Caki2 (cell line): ENCODE data around the gene MX2. TPM values are rescaled to one million over a fixed set of nuclear protein-coding genes. Genes with fewer than 3 reads are reported as not detected.
A peak's percentile ranks its signal among the peaks of the same experiment; 100 is the strongest.
"Not testable (repeated sequence)": the region's sequence is repeated elsewhere in the genome, so short reads cannot be mapped to it uniquely, and the experiment has no call there.

Experiments used
- DNase-seq: peaks from one replicate; pipeline ENCODE4 v3.0.0-alpha.2; 2015; ENCODE audit warnings: low read depth
- in situ Hi-C: cut with HindIII; loops from 2 replicates; pipeline ENCODE4 v1.10.0; 2016; ENCODE audit warnings: low sequenced_read_pairs, low pct_unique_long_range_greater_than_20kb, mixed read lengths
- total RNA-seq: library from RNA; depleted of rRNA; stranded (reverse); fragments of >200 nt; shearing (Covaris generic); gene quantifications from 2 replicates; pipeline ENCODE4 v1.2.3, GENCODE V29; 2014; ENCODE audit warnings: low replicate concordance

MX2 gene
- total RNA-seq, 1 experiment from 2014 or later: 4.9 TPM

DNA sequence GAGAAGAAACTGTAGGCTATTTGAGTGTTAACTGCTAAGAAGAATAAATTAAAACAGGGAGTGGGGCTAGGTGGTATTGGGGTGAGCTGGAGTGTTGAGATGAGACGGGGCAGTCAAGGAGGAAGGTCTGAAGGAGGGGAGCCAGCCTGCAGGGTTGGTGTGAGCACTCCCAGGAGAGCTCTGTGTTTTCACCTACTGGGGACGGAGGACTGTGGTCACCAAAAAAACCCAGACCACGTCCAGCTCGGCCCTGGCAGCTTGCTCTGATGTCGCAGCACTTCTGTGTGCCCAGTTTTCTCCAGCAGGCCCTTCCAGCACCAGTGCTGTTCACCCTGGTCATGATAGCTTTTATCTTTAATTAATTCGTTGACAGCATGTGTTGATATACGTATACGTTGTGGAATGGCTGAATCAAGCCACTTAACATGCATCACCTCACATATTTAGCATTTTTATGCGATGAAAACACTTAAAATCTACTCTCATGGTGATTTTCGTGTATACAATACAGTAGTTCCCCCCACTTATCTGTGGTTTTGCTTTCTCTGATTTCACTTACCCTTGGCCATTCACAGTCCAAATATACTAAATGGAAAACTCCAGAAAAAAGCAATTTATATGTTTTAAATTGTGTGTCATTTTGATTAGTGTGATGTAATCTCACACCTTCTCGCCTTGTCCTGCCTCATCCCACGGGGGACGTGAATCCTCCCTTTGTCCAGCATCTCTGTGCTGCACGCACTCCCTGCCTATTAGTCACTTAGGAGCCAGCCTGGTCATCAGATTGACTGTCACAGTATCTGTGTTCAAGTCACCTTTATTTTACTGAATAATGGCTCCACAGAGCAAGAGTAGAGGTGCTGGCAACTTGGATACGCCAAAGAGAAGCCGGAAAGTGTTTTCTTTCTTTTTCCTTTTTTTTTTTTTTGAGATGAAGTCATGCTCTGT is 32.9 kb upstream of the MX2 start:
- DNase-seq: peak; percentile 4
- in situ Hi-C loops: no loop called here

DNA sequence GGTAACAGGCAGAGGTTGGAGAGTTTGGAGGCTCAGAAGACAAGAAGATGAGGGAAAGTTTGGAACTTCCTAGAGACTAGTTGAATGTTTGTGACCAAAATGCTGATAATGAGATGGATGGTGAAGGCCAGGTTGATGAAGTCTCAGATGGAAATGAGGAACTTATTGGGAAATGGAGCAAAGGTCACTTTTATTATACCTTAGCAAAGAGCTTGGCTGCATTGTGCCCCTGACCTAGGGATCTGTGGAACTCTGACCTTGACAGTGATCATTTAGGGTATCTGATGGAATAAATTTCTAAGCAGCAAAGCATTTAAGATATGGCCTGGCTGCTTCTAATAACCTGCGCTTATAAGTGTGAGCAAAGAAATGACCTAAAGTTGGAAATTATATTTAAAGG is 28.1 kb upstream of the MX2 start:
- no peak for DNase-seq
- in situ Hi-C loops: no loop called here

DNA sequence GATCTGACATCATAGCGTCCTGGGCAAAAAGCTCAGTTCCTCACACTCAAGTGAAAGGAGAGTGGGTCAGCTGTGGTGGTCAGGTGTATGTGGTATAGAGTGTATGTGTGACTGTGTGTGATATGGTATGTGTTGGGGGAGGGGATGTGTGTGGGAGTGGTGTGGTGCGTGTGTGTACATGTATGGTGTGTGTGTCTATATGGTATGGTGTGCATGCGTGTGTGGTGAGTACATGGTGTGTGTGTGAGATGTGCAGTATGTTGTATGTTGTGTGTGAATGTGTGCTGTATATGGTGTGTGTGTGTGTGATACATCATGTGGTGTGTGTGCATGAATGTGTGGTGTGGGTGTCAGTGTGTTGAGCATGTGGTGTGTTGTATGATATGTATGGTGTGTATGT is 24.3 kb upstream of the MX2 start:
- in situ Hi-C loops: no loop called here
- DNase-seq: no peak

DNA sequence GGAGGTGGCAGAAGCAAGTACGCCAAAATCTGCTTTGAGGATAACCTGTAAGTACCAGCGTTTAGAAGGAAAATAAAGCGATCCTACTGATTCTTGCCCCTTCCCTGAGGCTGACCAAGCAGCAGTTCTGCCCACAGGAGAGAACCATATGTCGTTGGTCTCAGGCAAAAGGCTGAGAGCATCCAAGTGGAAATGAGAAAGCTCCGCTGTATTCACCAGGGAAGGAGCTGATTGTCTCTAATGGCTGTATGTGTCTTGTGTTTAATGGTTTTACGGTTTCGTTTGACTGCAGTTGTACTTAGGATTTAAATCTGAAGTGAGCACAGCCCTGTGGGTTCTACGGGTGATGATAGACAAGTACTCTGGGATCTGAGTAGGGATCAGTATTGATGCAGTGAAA is 23.4 kb upstream of the MX2 start:
- no peak for DNase-seq
- in situ Hi-C loops: no loop called here

DNA sequence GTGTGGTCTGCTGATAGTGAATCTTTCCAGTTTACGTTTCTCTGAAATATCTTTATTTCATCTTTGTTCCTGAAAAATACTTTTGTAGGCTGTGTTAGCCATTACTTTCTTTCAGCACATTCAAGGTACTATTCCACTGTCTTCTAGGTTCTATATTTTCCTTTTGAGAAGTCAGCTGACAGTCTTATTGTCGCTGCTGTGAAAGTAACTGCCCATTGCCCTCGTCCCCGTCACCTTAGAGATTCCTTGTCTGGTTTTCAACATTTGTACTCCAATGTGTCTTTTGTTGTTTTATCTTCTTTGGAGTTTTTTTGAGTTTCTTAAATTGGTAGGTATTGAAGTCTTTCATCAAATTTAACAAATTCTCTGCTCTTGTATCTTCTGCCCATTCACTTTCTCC is 19.8 kb upstream of the MX2 start:
- no peak for DNase-seq
- in situ Hi-C loops: no loop called here

DNA sequence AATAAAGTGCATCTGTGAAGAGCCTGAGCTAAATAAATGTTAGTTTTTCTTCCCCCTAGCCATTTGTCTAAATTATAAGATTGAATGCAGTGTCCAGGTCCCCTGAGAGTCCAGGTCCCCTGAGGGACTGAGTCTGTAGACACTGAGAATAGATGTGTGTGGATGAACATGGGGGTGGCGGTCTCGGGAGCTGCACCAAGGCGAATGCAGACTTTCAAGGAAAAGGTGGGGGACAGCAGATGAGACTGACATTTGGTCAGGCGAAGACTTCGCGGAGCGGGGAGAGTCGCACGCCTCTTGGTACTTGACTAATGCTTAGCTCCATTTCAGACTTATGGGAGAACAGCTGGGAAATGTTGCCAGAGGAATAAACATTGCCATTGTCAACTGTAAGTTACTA is 17.7 kb upstream of the MX2 start:
- no peak for DNase-seq
- in situ Hi-C loops: no loop called here

DNA sequence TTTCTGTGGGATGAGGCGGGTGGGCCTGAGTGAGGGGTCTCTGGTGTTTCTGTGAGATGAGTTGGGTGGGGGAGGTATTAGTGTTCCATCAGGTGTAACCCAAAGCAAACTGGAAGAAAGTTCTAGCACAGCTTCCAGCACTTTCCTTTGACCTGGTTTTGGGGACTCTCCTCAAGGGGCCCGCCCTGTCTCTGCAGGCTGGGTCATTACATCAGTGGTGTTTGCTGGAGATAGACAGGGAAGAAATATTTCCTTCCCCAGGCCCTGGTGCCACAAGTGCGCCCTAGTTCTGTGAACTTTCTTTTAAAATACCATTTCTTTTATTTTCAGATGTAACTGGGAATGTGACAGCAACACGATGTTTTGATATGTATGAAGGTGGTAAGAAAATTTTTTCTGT is 16.5 kb upstream of the MX2 start:
- in situ Hi-C loops: no loop called here
- no peak for DNase-seq

DNA sequence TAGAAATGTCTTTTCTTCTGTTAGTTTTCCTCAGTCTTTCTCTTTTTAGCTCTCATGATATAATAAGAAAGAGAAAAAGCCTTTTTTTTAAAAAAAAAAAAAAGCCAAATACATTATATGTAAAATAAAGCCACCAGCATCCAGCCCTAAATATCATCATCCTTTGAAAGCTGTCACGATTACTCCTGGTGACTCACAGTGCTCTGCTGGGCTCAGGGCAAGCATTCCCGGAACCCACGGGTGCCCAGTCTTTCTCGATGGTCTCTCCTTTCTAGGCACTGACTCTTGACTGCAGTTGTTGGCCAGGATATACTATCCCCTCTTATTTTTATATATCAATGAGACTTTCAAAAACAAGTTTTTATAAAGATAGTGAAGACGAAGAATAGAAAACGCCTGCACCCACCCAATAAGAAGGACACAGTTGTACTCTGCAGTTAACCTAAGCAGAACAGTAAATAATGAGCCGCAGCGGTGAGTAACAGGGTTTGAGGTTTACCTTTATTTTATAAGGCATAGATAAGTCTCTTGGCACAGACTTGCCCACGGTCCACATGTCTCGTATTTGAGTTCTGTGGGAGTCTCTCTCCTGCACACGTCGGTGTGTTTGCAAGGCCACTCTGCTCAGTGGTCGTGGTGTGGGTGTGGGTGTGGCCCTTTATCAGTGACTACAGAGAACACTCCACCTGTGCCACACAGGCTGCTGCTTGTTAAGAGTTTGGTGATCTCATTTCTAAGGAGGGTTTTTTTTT is 15.7 kb upstream of the MX2 start:
- DNase-seq: no peak

DNA sequence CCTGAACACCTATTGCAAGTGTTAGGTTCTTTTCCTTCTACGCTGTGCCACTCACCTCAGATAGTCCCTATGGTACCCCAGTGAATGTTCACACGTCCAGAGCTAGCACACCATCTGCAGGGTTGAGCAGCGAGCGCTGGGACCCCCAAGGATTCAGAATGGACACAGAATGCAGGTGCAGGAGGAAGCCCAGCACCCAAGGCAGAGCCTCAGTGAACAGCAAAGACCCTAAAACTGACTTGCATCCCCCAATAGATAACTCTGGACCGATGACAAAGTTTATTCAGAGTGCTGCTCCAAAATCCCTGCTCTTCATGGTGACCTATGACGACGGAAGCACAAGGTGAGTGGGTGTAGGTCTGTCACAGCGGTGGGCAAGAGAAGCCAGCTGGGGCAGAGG is 15.1 kb upstream of the MX2 start:
- in situ Hi-C loops: no loop called here
- no peak for DNase-seq

More for the DNA sequence above, 15.7 kb upstream of the MX2 start:
- in situ Hi-C loops: no loop called here

DNA sequence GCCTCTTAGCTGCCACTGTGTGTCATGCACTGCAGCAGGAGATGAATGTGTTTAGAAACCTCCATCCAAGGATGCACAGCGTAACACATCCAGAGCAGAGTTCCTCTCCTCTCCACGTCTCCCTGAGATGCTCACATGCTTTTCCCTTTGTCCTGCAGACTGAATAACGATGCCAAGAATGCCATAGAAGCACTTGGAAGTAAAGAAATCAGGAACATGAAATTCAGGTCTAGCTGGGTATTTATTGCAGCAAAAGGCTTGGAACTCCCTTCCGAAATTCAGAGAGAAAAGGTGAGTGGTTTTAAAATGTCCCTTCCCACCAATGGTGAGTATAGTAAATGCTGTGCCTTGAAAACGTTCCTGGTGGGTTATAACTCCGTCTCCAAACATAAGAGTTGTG is 13.4 kb upstream of the MX2 start:
- in situ Hi-C loops: no loop called here

DNA sequence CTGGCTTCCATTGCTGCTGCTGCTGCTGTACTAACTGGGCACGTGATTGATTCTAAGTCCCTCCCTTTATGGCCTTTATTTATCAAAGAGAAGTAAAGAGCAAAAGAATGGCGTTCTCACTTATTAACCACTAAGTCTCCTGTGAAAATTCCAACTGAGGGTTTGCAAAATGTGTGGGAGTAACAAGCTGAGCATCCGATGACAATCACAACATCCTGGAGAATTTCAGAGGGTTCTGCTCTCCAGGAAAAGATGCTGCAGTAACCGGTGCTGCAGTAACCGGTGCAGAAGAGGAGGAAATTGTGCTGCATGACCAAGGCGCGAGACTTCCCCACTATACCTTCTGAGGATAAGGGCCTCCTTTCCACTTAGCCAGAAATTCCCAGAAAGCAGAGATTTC is 12.7 kb upstream of the MX2 start:
- in situ Hi-C loops: no loop called here
- DNase-seq: no peak

More for the DNA sequence above, 13.4 kb upstream of the MX2 start:
- DNase-seq: no peak

DNA sequence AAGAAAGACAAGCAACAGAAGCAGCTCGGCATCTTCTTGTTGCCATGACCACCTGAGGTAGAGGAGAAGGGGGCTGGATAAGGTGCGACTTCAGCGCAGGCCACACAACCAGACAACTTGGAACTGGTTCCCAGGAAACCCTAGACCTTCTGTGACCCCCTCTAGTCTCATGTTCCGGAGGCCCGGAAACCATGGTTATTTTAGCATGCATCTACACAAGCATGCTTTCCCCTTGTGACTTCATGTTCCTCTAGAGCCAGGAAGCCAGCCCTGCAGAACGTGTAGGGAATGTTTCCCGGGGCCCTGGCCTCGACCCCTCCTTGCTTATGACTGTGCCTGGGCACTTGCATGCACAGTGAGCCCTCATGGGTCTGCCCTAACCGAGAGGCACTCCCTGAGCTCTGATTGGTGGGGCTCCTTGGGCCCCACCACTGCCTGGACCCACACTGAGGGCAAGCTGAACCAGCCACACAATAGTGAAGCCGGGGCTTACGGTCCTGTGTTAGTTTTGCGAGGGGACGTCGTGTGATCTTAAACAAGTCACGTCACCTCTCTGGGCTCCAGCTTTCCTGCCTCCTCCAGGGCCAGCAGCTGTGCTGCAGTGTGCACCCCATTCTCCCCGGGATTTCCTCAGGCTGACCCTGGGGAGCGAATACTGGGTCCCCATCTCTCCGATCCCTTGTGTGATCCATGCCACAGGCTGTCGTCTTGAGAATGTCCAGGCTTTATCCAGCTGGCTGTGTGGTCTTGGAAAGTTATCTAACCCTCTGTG is 12.0 kb upstream of the MX2 start:
- DNase-seq: no peak
- in situ Hi-C loops: no loop called here

DNA sequence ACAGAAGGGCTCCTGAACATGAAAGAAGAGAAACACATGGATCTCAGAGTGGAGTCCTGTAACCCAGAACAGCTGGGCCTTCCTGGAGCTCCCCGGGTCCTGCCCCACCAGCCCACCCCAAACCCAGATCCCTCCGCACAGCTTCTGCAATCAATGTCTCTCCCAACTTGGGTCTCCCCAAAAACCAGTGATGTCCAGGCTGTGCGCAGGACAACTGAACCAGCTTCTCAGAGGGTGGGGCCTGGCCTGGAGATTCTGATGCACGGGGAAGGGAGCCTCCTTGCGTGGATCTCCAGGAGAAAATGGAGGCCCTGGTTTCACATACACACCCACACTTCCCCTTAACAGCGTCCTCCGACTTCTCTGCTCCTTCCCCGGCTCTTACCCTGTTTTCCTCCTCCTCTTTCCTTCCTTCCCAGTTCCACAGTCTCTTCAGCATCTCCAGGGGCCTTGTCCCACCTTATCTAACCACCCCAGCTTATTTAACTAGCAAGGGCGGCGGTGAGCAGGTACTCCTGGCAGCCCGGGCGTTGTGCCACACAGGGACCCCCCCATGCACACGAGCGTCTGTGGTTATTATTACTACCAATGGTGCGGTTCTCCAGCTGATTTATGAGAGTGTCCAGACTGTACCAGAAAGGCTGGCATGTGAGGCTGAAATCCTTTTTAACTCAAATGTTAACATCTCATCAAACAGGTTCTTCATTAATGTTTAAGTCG is 11.2 kb upstream of the MX2 start:
- no peak for DNase-seq
- in situ Hi-C loops: no loop called here

DNA sequence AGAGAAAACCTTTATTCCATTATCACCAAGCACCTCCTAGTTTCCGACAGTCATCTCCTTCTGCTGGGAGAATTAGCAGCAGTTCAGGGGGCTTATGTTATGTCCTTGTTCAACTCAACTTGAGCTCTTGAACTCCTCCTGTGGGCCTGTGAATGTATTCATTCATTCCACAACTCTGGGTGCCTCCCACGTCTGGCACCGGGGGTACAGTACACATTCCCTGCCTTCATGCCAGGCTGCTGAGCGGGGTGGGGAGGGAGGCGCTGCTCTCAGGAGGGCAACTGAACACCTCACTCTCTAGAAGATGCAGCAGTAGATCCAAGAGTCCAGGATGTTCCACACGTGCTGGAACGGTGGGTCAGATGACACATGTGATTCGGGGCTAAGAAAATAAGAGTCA is 4.3 kb upstream of the MX2 start:
- DNase-seq: no peak
- in situ Hi-C loops: no loop called here

DNA sequence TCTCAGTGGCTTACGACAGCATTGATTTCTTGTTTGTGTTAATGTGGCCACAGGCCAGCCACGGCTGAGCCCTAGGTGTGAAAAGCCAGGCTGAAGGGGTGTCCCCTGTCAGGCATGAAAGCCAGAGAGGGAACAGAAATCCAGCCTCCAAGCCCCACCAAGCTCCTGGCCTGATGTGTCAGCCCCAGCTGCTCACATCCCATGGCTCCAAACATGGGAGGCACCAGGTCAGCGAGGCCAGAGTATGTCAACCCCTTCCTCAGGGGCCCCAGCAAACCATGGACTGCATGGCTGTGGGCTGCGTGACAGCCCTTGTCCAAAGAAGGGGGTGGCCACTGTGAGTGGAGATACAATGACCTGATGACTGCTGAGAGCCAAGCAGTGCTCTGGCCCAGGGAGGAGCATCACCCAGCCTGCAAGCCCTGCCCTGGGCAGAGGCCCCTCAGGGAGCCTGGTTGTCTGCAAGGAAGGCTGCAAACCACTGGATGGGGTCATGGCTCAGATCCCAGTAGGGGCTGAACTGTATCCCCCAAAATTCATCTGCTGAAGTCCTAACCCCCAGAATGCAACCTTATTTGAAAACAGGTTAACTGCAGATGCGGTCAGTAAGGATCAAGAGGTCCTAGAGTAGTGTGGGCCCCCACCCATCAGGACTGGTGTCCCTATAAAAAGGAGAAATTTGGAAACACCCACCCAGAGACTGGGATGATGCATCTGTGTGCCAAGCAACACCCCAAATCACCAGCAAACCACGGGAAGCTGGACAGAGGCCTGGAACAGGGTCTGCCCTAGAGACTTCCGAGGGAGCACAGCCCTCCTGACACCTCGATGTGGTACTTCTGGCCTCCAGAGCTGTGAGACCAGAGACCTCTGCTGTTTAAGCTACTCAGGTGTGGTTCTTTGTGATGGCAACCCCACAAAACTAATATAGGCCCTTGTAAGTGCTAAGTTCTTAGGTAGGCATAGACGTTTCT is 3.3 kb upstream of the MX2 start:
- in situ Hi-C loops: no loop called here
- no peak for DNase-seq

DNA sequence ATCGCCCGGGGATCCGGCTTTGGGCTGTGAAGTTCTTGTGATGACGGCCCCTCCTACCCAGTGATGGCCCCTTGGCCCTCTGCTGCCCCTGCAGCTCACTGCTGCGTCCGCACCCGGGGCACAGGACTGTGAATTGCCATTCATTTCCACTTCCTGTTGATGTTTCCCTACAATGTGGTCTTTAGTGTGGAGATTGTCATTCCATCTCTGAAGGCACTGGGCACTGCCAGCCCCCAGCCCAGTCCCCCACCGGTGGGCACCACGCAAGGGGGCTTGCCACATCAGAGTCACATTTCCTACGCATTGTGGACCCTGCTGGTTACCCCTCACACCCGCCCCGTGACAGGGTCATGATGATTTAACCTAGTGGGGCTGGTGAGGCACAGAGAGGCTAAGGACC is 2.5 kb upstream of the MX2 start:
- DNase-seq: no peak
- in situ Hi-C loops: no loop called here

DNA sequence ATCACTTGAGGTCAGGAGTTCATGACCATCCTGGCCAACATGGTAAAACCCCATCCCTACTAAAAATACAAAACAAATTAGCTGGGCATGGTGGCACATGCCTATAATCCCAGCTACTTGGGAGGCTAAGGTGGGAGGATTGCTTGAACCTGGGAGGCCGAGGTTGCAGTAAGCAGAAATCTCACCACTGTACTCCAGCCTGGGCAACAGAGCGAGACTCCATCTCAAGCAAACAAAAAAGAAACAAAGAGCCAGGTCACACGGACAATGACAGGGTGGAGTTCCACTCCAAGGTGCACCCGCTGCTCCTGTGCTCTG is 2.1 kb upstream of the MX2 start:
- in situ Hi-C loops, DNase-seq: not testable (repeated sequence)
